D341Med (cell line): ENCODE measurements around the gene LRCH3.
A peak's percentile ranks its signal among the peaks of the same experiment; 100 is the strongest.
"Not testable (repeated sequence)": the region's sequence is repeated elsewhere in the genome, so short reads cannot be mapped to it uniquely, and the experiment has no call there.

ENCODE experiments used
- DNase-seq: peaks from one replicate; pipeline ENCODE4 v3.0.0; 2012; ENCODE audit warnings: low spot score

The LRCH3 gene

GRCh38 chr3:197886052-197886451, 95.0 kb downstream of the LRCH3 start:
- DNase-seq: not testable (repeated sequence)

DNA sequence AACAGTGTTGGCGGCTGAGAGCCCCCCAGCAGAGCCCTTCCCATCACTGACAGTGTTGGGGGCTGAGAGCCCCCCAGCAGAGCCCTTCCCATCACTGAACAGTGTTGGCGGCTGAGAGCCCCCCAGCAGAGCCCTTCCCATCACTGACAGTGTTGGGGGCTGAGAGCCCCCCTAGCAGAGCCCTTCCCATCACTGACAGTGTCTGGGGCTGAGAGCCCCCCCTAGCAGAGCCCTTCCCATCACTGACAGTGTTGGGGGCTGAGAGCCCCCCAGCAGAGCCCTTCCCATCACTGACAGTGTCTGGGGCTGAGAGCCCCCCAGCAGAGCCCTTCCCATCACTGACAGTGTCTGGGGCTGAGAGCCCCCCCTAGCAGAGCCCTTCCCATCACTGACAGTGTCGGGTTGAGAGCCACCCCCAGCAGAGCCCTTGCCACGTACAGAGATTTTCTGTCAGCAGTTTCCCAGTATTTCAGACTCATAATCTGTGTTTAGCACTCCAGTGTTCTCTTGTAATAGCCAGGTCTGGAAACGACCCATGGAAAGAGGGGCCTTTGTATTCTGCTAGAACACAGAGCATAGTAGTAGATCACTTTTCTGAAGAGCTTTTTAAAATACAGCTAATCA, 96.5 kb downstream of the LRCH3 start:
- DNase-seq: not testable (repeated sequence)

DNA sequence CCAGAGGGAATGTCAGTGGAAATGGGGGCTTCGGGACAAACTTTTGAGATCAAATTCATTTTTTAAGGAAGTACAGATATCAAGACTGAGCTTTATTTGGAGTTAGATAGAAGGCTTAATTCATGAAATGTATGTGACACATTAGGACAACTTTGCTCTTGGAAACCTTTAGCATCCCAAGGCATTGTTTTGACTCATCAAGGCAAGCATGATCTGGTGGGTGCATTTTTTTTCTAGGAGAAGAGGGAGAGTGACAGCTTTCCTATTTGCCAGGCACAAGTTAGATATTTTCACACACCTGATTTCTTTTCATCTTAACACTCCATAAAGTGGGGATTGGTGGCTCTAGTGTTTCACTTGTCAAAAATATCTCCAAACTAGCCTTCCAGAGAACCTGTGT, 97.5 kb downstream of the LRCH3 start:
- DNase-seq: no peak

DNA sequence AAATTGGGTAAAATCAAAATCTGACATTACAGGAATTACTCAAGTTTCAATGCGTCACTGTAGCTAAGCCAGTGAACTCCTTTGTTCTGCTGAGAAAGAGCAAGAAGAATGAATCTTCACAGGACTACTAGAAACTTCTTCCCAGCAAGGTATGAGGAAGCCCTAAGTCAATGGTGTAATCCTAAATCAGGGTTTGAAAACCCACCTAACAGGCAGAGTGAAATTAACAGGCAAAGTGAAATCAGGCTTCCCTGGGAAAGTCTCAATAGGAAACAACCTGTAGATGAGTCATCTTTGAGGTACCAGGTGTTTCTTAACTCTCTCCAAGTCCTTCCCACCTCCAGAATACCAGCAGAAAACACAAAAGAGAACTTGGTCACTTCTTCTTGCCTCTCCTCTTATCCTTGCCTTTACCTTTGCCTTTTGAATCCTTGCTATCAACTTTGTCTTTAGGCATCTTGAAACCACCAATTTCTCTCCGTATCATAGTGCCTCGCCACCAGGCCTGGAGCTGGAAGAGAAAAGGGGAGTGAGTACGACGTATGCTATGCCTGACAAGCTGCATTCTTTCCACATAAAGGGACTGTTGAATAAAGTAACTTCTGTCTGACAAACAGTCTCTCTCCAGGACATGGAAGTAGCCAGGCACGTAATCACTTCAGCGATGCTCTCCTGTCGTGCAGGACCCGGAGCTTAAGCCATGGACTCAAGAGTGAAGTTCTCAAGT, 98.3 kb downstream of the LRCH3 start:
- no peak for DNase-seq

DNA sequence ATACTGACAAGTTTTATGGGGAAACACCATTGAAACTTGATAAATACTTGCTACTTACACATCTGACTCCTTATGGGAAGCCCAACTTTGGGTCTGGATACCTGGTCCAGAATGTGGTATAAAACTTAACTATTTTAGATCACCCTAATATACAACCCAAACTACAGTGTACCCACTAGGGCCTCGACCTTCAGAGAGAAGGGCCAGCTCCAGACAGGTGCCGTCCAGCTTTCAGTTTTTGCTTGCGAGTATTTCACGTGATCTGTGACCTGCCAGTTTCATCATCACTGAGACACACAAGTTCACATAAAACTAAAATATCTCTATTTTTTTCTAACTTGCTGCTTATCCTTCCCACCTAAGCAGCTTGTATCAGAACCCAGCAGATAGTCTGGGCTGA, 99.6 kb downstream of the LRCH3 start:
- no peak for DNase-seq

DNA sequence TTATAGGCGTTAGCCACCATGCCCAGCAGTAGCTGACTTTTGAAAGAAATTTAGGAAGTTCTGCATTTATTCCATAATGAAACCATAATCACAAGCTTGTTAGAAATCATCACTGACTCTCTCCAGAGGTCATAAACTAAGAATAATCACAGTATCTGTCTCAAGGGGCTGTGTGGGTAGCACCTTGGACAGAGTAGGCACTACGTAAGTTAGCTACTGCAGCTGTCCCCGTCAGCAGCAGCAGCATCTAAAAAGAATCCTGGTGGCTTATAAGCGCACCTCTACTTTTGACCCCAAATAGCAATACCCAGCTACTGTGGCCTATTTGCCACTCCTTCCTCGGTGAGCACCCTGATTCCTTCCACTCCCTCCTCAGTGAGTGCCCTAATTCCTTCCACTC, 101.1 kb downstream of the LRCH3 start:
- no peak for DNase-seq

DNA sequence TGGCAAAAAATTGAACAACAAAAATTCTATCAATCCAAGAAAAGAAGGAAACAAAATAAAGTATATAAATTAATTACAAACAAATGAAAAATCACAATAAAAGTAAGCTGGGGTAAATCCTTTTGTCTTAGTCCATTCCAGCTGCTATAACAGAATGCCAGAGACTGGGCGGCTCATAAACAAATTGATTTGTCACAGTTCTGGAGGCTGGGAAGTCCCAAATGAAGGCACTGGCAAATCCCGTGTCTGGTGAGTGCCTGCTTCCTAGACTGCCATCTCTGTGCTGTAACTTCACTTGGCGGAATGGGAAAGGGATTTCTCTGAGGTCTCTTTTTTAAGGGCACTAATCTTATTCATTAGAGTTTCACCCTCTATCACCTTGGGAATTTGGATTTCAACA, 105.4 kb downstream of the LRCH3 start:
- no peak for DNase-seq

GRCh38 chr3:197899833-197900478, 108.9 kb downstream of the LRCH3 start:
- DNase-seq: no peak

- DNase-seq: no peak
Measured at GRCh38 chr3:197901626-197902025, 110.6 kb downstream of the LRCH3 start.

- peak; percentile 87 for DNase-seq
Measured at GRCh38 chr3:197906023-197906849, 115.2 kb downstream of the LRCH3 start.

- DNase-seq: no peak
Measured at GRCh38 chr3:197906850-197907187, 115.8 kb downstream of the LRCH3 start.

- no peak for DNase-seq
Measured at GRCh38 chr3:197907196-197907595, 116.1 kb downstream of the LRCH3 start.

DNA sequence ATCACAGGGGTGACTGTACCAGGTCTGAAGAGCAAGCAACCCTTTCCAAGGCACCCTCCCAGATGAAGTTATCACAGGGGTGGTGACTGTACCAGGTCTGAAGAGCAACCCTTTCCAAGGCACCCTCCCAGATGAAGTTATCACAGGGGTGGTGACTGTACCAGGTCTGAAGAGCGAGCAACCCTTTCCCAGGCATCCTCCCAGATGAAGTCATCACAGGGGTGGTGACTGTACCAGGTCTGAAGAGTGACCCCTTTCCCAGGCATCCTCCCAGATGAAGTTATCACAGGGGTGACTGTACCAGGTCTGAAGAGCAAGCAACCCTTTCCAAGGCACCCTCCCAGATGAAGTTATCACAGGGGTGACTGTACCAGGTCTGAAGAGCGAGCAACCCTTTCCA, 117.5 kb downstream of the LRCH3 start:
- DNase-seq: not testable (repeated sequence)

GRCh38 chr3:197908957-197909701, 118.1 kb downstream of the LRCH3 start:
- no peak for DNase-seq

DNA sequence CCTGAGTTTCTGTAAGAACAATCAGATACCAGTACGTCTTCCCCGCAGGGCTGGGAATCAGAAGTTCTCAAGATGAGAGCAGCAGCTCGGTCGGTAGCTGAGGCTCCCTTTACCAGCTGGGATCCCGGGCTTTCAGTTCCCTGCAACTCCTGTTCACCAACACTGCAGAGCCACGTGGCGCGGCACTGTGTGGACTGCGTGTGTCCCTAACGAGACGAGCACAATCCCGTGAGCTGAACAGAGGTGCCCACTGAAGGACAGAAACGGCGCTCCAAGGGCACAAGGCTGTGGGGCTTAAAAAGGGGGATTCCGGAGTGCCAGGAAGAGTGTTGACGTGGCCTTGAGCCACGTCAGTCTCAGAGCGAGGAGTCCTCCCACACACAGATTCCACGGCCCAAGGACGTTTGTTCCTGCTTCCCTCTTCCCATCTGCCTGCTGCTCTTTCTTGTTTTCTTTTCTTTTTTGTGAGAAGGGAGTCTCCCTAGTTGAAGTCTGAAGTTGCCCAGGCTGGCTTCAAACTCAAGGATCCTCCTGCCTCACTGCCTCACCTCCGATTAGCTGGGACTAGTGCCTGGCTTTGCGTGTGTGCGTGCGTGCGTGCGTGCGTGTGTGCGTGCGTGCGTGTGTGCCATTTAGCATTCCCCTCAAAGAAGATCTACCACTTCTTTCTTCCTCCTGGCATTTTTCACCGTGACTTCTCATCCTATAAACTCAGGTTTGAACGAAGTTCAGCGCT, 121.9 kb downstream of the LRCH3 start:
- DNase-seq: no peak

DNA sequence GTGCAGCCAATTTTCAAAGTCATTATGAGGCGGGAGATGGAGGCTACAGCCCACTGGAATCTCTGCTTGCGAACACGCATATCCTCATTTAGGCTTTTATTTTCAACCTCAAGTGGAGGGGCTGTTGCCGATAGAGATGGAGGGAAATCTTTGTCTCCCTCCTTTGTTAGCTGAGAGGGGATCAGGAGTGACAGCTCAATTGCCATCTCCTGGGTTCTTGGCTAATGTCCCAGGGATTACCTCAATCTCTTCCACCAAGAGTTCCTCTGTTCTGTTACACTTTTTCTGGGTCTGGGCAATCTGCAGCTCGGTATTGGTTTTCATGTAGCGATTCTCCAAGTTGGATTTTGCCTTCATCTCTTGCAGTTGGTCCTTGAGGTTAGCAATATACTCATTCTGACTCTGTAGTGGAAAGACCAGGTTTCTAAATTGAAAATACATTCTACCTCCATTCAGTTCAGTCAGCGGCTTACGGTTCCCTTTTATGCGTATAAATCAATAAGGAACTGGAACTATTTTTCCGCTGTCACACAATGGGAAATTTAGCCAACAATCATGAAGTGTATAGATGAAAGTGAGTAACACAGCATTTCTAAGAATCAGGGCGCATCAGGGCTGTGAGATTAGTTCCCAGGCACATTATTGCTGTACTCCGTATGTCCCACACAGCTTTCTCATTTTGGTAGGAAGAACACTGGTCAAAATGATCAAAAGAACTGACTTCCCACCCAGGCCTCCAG, 122.8 kb downstream of the LRCH3 start:
- DNase-seq: no peak

DNA sequence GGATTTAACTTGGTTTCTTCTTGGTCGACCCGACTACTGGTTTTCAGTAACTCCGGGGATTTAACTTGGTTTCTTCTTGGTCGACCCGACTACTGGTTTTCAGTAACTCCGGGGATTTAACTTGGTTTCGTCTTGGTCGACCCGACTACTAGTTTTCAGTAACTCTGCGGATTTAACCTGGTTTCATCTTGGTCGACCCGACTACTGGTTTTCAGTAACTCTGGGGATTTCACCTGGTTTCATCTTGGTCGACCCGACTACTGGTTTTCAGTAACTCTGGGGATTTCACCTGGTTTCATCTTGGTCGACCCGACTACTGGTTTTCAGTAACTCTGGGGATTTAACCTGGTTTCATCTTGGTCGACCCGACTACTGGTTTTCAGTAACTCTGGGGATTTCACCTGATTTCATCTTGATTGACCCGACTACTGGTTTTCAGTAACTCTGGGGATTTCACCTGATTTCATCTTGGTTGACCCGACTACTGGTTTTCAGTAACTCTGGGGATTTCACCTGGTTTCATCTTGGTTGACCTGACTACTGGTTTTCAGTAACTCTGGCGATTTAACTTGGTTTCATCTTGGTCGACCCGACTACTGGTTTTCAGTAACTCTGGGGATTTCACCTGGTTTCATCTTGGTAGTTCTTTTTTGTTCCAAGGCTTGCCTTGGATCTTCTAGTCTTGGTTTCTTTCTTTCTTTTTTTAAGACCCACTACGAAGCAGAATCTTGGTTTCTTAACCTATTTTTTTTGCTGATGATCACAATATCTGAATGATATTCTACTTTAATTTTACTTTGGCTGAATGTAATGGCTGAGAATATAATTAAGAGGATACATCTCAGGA, 130.6 kb downstream of the LRCH3 start:
- not testable (repeated sequence) for DNase-seq

DNA sequence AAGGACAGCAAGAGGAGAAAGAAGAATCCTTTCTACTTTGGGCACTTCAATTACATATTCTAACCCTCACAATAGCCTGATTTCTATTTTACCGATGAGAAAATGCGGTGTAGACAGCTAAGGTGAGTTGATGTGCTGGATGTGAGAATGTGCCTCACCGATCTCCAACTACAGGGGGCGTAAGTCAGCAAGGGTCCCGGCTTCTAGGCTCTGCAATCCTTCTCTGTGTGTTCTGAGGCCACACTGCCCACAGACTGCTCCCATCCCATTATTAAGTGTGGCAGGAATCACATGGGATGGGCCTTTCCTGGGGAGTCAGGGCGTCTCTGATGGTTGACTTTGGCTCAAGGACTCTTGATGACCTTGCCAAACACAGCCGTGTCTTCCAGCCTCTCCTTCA, 135.4 kb downstream of the LRCH3 start:
- DNase-seq: peak; percentile 50

GRCh38 chr3:197927578-197927977, 136.5 kb downstream of the LRCH3 start:
- DNase-seq: not testable (repeated sequence)
